BLaER1 (cell line): Measurements from ENCODE around the gene ADGRE3.
"Not testable (repeated sequence)": the region's sequence is repeated elsewhere in the genome, so short reads cannot be mapped to it uniquely, and the experiment has no call there.

ENCODE experiments used
- H3K27ac ChIP-seq: shearing (Covaris generic); formaldehyde crosslinking; 2 replicates; pipeline ENCODE4 v1.8.1; 2022
- H3K27me3 ChIP-seq: shearing (Covaris generic); formaldehyde crosslinking; 2 replicates; pipeline ENCODE4 v1.8.1; 2022
- H3K36me3 ChIP-seq: shearing (Covaris generic); formaldehyde crosslinking; 2 replicates; pipeline ENCODE4 v1.8.1; 2022
- H3K4me1 ChIP-seq: shearing (Covaris generic); formaldehyde crosslinking; 2 replicates; pipeline ENCODE4 v1.8.1; 2022
- H3K4me2 ChIP-seq: shearing (Covaris generic); formaldehyde crosslinking; 2 replicates; pipeline ENCODE4 v1.8.1; 2022
- H3K4me3 ChIP-seq: shearing (Covaris generic); formaldehyde crosslinking; 2 replicates; pipeline ENCODE4 v1.8.1; 2022
- H3K9ac ChIP-seq: shearing (Covaris generic); formaldehyde crosslinking; 2 replicates; pipeline ENCODE4 v1.8.1; 2022
- H3K9me3 ChIP-seq: shearing (Covaris generic); formaldehyde crosslinking; 2 replicates; pipeline ENCODE4 v1.8.1; 2022
- H4K20me1 ChIP-seq: shearing (Covaris generic); formaldehyde crosslinking; 2 replicates; pipeline ENCODE4 v1.8.1; 2022
- Cebpa-rat ChIP-seq: shearing (Covaris generic); IDR thresholded peaks from 2 replicates; pipeline ENCODE4 v1.8.1; 2022

Gene ADGRE3

GRCh38 chr19:14632286-14632685 is 42.4 kb downstream of the ADGRE3 start:
- H3K27ac ChIP-seq, result no peak overlapping the region
- H3K9me3 ChIP-seq, result 0 out of 2 replicates have a peak, but pooled peaks cover 6% of the 10 kb centered on the region
- H3K9ac ChIP-seq, result no peak overlapping the region
- no peak overlapping the region for H3K4me2 ChIP-seq
- no peaks in the 10 kb centered on the region for H4K20me1 ChIP-seq
- H3K36me3 ChIP-seq, result no peaks in the 10 kb centered on the region
- no peak overlapping the region for H3K4me3 ChIP-seq
- peaks cover 5% of the 10 kb centered on the region; the same call in 1 of the 2 replicates for H3K4me1 ChIP-seq
- H3K27me3 ChIP-seq, result no peaks in the 10 kb centered on the region
- TF ChIP-seq Cebpa-rat, result no peak

DNA sequence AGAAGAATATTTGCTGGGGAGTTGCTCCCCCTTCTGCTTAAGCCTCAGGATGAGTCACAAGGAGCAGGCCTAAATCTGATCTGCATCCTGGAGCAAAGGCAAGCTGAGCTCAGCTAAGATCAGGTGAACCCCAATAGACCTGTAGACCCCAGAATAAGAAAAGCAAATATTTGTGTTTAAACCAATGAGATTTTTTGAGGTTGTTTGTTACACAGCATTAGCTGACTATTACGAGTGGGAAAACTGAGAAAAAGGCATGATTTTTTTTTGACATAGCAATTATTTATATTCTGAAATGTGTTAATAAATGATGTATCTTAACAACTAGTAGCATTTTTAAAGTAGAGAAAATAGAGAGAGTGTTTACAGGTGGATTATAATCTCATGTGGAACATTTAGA is 45.1 kb downstream of the ADGRE3 start:
- H3K9ac ChIP-seq, result no peak overlapping the region
- no peak for TF ChIP-seq Cebpa-rat
- no peak overlapping the region for H3K4me2 ChIP-seq
- 0 out of 2 replicates have a peak, but pooled peaks cover 6% of the 10 kb centered on the region for H3K9me3 ChIP-seq
- no peaks in the 10 kb centered on the region for H4K20me1 ChIP-seq
- H3K36me3 ChIP-seq, result no peaks in the 10 kb centered on the region
- no peaks in the 10 kb centered on the region for H3K4me1 ChIP-seq
- H3K27me3 ChIP-seq, result no peaks in the 10 kb centered on the region
- no peak overlapping the region for H3K27ac ChIP-seq
- H3K4me3 ChIP-seq, result no peak overlapping the region

GRCh38 chr19:14624491-14624890 is 50.2 kb downstream of the ADGRE3 start:
- not testable (repeated sequence) for H3K27ac ChIP-seq, H3K9ac ChIP-seq, H3K27me3 ChIP-seq, H3K4me2 ChIP-seq, H3K36me3 ChIP-seq, H3K4me3 ChIP-seq, H3K4me1 ChIP-seq, H4K20me1 ChIP-seq
- peaks cover 12% of the 10 kb centered on the region for H3K9me3 ChIP-seq

DNA sequence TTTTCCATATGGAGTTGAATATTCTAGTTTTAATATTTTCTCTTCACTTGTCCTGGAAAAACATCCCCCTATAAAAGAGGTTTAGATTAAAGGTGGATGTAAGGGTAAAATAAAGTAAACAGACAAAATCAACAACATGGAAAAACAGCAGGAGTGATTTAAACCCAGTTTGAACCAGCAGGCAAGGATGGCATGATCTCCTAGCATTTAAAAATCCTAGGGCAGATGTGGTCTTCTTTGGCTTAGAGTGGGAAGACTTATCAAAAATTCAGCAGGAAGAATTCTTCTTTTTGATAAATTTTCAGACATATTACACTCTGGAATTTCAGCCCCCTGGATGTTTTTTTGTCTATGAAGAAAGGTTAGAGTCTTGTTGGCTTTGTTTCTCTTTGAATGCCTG is 55.2 kb downstream of the ADGRE3 start:
- H3K27me3 ChIP-seq, result no peaks in the 10 kb centered on the region
- no peak overlapping the region for H3K4me2 ChIP-seq
- TF ChIP-seq Cebpa-rat, result no peak
- no peaks in the 10 kb centered on the region for H4K20me1 ChIP-seq
- H3K4me3 ChIP-seq, result no peak overlapping the region
- H3K9me3 ChIP-seq, result peaks cover 21% of the 10 kb centered on the region
- no peaks in the 10 kb centered on the region for H3K36me3 ChIP-seq
- H3K27ac ChIP-seq, result no peak overlapping the region
- peaks cover 6% of the 10 kb centered on the region for H3K4me1 ChIP-seq
- no peak overlapping the region for H3K9ac ChIP-seq

- H3K27ac ChIP-seq, result no peak overlapping the region
- no peak overlapping the region for H3K4me2 ChIP-seq
- H3K9me3 ChIP-seq, result peaks cover 21% of the 10 kb centered on the region
- H3K9ac ChIP-seq, result no peak overlapping the region
- H3K4me1 ChIP-seq, result peaks cover 31% of the 10 kb centered on the region
- H3K27me3 ChIP-seq, result no peaks in the 10 kb centered on the region
- H3K4me3 ChIP-seq, result no peak overlapping the region
- H3K36me3 ChIP-seq, result no peaks in the 10 kb centered on the region
- H4K20me1 ChIP-seq, result no peaks in the 10 kb centered on the region
- TF ChIP-seq Cebpa-rat, result no peak
Observed at GRCh38 chr19:14616407-14616806, 58.2 kb downstream of the ADGRE3 start.

DNA sequence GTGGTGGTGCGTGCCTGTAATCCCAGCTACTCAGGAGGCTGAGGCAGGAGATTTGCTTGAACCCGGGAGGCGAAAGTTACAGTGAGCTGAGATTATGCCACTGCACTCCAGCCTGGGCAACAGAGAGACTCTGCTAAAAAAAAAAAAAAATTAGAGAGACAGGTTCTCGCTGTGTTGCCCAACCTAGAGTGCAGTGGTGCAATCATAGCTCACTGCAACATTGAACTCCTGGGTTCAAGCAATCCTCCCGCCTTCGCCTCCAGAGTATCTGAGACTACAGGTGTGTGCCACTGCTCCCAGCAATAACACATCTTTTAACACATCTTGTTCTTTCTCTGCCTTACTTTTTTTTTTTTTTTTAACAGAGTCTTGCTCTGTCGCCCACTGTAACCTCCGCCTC is 59.0 kb downstream of the ADGRE3 start:
- no peak overlapping the region for H3K9ac ChIP-seq
- H3K4me3 ChIP-seq, result no peak overlapping the region
- H3K27me3 ChIP-seq, result no peaks in the 10 kb centered on the region
- peaks cover 21% of the 10 kb centered on the region for H3K9me3 ChIP-seq
- no peak overlapping the region for H3K4me2 ChIP-seq
- H3K36me3 ChIP-seq, result no peaks in the 10 kb centered on the region
- TF ChIP-seq Cebpa-rat, result no peak
- H3K4me1 ChIP-seq, result peaks cover 39% of the 10 kb centered on the region
- no peaks in the 10 kb centered on the region for H4K20me1 ChIP-seq
- H3K27ac ChIP-seq, result no peak overlapping the region

GRCh38 chr19:14614099-14614412 is 60.6 kb downstream of the ADGRE3 start:
- no peaks in the 10 kb centered on the region for H4K20me1 ChIP-seq
- H3K4me2 ChIP-seq, result peak overlapping the region; percentile 67
- TF ChIP-seq Cebpa-rat, result no peak
- H3K9ac ChIP-seq, result no peak overlapping the region
- no peak overlapping the region for H3K4me3 ChIP-seq
- H3K4me1 ChIP-seq, result peaks cover 43% of the 10 kb centered on the region
- H3K27me3 ChIP-seq, result no peaks in the 10 kb centered on the region
- no peak overlapping the region for H3K27ac ChIP-seq
- H3K9me3 ChIP-seq, result peaks cover 10% of the 10 kb centered on the region
- H3K36me3 ChIP-seq, result no peaks in the 10 kb centered on the region

DNA sequence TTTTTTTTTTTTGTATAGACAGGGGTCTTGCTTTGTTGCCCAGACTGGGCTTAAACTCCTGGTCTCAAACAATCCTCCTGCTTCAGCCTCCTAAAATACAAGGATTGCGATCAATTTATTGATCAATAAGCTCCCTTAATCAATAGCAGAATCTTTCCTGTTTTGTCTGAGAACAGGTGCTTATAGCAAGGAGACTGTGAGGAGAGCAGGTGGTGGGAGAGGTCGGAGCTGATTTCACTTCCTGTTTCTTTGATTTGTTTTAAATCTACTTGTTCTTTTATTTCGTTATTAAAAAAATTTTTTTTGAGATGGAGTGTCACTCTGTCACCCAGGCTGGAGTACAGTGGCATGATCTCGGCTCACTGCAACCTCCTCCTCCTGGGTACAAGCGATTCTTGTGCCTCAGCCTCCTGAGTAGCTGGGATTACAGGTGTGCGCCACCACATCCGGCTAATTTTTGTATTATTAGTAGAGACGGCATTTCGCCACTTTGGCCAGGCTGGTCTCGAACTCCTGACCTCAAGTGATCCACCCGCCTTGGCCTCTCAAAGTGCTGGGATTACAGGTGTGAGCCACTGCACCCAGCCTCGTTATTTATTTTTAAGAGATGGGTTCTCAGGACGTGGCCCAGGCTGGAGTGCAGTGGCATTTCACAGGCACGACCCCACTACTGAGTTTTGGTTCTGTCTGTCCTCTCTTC is 61.1 kb downstream of the ADGRE3 start:
- H3K27ac ChIP-seq, H3K27me3 ChIP-seq: not testable (repeated sequence)
- H3K4me2 ChIP-seq, result peak overlapping the region; percentile 67

GRCh38 chr19:14612657-14613056 is 62.0 kb downstream of the ADGRE3 start:
- H3K9me3 ChIP-seq, result no peaks in the 10 kb centered on the region
- H4K20me1 ChIP-seq, result no peaks in the 10 kb centered on the region
- H3K36me3 ChIP-seq, result no peaks in the 10 kb centered on the region
- no peak for TF ChIP-seq Cebpa-rat
- no peak overlapping the region for H3K9ac ChIP-seq
- no peaks in the 10 kb centered on the region for H3K27me3 ChIP-seq
- no peak overlapping the region for H3K27ac ChIP-seq
- H3K4me1 ChIP-seq, result peaks cover 43% of the 10 kb centered on the region
- no peak overlapping the region for H3K4me3 ChIP-seq
- peak overlapping the region; percentile 67; the same call in 1 of the 2 replicates for H3K4me2 ChIP-seq

More for the DNA sequence above, 61.1 kb downstream of the ADGRE3 start:
- not testable (repeated sequence) for H4K20me1 ChIP-seq, H3K36me3 ChIP-seq, H3K4me3 ChIP-seq, H3K9me3 ChIP-seq, H3K9ac ChIP-seq
- peaks cover 43% of the 10 kb centered on the region for H3K4me1 ChIP-seq

DNA sequence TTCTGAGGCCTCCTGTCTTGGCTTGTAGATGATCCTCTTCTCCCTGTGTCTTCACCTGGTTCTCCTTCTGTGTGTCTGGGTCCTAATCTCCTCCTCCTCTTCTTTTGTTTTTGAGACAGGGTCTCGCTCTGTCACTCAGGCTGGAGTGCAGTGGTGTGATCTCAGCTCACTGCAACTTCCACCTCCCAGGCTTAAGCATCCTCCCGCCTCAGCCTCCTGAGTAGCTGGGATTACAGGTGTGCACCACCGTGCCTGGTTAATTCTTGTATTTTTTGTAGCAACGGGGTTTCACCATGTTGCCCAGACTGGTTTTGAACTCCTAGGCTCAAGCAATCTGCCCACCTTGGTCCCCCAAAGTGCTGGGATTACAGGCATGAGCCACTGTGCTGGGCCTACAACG is 62.4 kb downstream of the ADGRE3 start:
- not testable (repeated sequence) for H3K27ac ChIP-seq, H3K4me3 ChIP-seq
- H3K4me1 ChIP-seq, result peaks cover 43% of the 10 kb centered on the region

DNA sequence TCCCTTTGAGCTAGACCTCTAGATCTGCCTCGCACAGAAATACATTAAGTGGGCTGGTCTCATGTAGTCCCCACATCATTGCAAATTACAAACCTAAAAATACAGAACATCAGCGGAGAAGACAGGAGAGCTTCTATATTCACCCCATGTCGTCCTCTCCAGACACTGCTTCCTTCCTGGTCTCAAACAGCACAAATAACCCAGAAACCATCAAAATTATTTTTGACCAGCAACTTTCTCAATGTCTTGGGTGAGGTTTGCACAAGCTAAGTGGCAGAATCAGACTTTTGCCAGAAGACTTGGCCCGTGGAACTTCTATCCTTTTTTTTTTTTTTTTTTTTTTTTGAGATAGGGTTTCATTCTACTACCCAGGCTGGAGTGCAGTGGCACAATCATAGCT is 63.6 kb downstream of the ADGRE3 start:
- Histone ChIP-seq H3K36me3 (no peaks in the 10 kb centered on the region), H3K9me3 (no peaks in the 10 kb centered on the region), H3K27ac (no peak overlapping the region), H3K4me2 (peak overlapping the region; percentile 31), H3K4me1 (peaks cover 43% of the 10 kb centered on the region), H3K4me3 (no peak overlapping the region), H3K9ac (no peak overlapping the region), H4K20me1 (no peaks in the 10 kb centered on the region), H3K27me3 (peaks cover 2% of the 10 kb centered on the region; the same call in 1 of the 2 replicates)
- no peak for TF ChIP-seq Cebpa-rat

More for the DNA sequence above, 62.4 kb downstream of the ADGRE3 start:
- not testable (repeated sequence) for H3K4me2 ChIP-seq, H3K9ac ChIP-seq, H3K9me3 ChIP-seq, H3K36me3 ChIP-seq, H3K27me3 ChIP-seq, H4K20me1 ChIP-seq
